Measurements from ENCODE around the gene ZNF84.

The ZNF84 gene

GRCh38 chr12:133037207-133038005, at the start of gene ZNF84:
Gene ZNF84 (plus strand): TSS chr12:133037509. CDS start chr12:133041468, 3,959 bp downstream.
- peak; percentile 92 to 96 for DNase-seq (ENCODE audit: low read depth in 2 of 2, low spot score in 1 of 2)

DNA sequence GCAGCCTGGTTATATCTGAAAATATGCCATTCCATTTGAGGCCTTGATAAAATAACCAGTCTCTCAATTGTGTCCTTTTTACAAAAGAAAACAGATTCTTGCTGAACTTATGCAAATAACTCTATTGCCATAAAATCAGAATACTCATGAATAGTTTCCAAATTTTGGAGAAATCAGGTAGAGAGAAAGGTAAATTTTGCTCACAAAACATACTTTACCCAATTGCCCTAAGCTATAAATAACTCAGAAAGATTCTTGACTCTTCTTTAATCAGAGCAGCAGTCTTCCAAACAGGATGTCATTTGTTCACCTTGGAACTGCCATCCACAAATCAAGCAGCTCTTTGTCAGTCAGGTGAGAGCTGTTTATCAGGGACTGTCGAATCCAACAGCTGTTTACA, 38.6 kb upstream of the ZNF84 start:
- DNase-seq (ENCODE audit: low read depth in 2 of 2, low spot score in 1 of 2), result no peak

- no peak for DNase-seq (ENCODE audit: low read depth in 2 of 2, low spot score in 1 of 2)
Observed at GRCh38 chr12:133010657-133011297, 26.5 kb upstream of the ZNF84 start.

DNA sequence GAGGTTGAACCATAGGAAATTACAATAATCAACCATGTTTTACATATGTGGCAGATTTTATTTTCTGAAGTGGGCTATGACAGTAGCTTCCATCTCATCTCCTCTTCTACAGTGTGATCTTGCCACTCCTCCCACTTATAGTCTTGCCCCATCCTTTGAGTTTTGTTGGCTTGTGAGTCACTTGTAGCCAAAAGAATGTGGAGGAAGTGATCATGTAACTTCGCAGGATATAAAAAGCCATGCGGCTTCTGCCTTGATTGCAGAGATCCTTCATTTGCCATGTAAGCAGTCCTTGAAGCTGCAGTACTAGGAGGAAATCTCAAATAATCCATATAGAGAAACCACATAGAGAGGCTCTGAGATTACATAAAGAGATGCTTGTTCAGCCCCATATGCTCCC, 13.7 kb upstream of the ZNF84 start:
- no peak for DNase-seq (ENCODE audit: low read depth in 2 of 2, low spot score in 1 of 2)

DNA sequence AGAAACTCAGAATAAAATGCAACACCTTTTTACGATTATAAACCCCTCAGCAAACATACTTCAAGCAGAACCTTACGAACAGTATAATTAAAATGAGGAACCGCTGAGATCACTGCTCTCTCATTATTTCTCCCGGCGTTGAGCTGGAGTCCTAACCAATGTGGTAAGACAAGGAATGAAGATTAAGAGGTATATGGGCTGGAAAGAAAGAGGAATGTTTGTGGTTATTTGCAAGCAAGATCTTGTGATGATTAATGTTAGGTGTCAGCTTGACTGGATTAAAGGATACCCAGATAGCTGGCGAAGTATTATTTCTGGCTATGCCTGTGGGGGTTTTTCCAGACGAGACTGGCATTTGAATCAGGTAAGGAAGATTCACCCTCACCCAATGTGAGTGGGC, 10.3 kb upstream of the ZNF84 start:
- no peak for DNase-seq (ENCODE audit: low read depth in 2 of 2, low spot score in 1 of 2)

DNA sequence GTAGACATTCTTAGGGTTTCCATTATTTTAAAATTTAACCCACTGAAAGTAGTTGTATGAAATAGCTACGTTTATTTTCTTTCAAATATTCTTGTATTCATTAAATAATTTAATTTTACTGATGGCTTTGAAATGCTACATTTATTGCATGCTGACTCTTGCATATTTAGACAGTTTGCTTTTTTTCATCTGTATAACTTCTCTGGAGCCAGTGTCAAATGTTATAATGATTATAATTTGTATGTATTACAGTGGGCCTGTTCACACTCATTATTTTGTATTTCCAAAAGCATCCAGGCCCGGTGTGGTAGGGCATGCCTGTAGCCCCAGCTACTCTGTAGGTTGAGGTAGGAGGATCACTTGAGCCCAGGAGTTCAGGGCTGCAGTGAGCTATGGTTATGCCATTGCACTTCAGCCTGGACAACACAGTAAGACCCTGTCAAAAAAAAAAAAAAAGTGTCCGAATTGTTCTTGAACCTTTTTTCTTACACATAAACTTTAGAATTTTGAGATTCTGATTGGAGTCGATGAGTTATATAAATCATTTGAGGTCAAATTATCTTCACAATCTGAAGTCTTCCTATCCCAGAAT, 905 bp downstream of the ZNF84 start:
- no peak for DNase-seq (ENCODE audit: low read depth in 2 of 2, low spot score in 1 of 2)

- DNase-seq (ENCODE audit: low read depth in 2 of 2, low spot score in 1 of 2), result no peak
Observed at GRCh38 chr12:133046698-133047097, 9.4 kb downstream of the ZNF84 start.

DNA sequence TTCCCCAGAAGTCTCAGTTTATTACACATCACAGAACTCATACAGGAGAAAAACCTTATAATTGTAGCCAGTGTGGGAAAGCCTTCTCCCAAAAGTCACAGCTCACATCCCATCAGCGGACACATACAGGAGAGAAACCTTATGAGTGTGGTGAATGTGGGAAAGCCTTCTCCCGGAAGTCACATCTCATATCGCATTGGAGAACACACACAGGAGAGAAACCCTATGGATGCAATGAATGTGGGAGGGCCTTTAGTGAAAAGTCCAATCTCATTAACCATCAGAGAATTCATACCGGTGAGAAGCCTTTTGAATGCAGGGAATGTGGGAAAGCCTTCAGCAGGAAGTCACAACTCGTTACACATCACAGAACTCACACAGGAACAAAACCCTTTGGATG, 20.1 kb downstream of the ZNF84 start:
- no peak for DNase-seq (ENCODE audit: low read depth in 2 of 2, low spot score in 1 of 2)

DNA sequence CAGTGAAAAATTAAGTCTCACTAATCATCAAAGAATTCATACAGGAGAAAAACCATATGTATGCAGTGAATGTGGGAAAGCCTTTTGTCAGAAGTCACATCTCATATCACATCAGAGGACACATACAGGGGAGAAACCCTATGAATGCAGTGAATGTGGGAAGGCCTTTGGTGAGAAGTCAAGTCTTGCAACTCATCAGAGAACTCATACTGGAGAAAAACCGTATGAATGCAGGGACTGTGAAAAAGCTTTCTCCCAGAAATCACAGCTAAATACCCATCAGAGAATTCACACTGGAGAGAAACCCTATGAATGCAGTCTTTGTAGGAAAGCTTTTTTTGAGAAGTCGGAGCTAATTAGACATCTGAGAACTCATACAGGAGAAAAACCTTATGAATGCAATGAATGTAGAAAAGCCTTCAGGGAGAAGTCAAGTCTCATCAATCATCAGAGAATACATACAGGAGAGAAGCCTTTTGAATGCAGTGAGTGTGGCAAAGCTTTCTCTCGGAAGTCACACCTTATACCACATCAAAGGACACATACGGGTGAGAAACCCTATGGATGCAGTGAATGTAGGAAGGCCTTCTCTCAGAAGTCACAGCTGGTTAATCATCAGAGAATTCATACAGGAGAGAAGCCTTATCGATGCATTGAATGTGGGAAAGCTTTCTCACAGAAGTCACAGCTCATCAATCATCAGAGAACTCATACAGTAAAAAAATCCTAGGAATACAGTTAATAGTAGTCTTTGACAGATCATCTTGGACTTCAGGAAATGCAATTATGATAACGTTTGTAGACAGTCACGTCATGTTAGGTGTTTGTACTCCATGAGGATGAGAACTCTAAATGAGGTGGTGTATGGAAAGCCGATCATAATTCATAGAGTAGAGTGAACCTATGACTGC, 21.1 kb downstream of the ZNF84 start:
- no peak for DNase-seq (ENCODE audit: low read depth in 2 of 2, low spot score in 1 of 2)

GRCh38 chr12:133061954-133062353, 24.6 kb downstream of the ZNF84 start:
- DNase-seq (ENCODE audit: low read depth in 2 of 2, low spot score in 1 of 2), result no peak

- DNase-seq (ENCODE audit: low read depth in 2 of 2, low spot score in 1 of 2), result no peak
Observed at GRCh38 chr12:133063556-133063955, 26.2 kb downstream of the ZNF84 start.

DNA sequence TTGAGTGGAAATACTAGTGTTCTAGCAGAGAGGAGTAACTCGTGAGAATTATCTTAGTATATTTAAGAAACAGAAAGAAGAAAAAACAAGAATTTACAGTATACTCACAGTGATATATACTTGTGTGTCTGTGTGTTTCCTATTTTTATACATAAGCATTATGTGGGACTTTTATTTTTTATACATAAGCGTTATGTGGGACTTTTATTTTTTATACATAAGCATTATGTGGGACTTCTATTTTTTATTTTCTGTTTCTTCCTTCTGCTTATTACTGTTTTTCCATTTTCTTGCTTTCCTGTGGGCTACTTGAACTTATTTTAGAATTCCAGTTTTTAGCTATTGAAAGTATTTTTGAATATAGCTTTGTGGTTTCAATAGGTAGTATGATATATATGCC, 36.5 kb downstream of the ZNF84 start:
- no peak for DNase-seq (ENCODE audit: low read depth in 2 of 2, low spot score in 1 of 2)

DNA sequence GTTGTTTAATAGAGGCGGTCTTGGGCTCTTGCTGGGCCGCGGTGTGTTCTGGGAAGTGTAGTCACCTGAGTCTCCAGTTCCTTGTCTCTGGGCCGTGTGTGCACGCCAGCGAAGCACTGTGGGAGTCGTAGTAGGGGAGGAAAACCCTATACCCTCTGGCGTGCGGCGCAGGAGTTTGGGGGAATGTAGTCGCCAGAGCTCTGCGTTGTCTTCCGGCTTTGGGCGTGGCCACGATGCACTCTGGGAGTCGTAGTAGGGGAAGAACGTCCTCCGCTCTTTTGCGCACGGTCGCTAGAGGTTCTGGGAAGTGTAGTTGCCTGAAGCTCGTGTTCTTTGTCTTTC, 42.7 kb downstream of the ZNF84 start:
- DNase-seq (ENCODE audit: low read depth in 2 of 2, low spot score in 1 of 2), result peak; percentile 93 to 95

- DNase-seq (ENCODE audit: low read depth in 2 of 2, low spot score in 1 of 2), result peak; percentile 86 to 90
Observed at GRCh38 chr12:133080368-133081158, 43.3 kb downstream of the ZNF84 start, which contains the start of gene ZNF140. Gene ZNF140 (plus strand): TSS chr12:133080923. CDS start chr12:133081321, 398 bp downstream.

GRCh38 chr12:133081159-133081780, 44.0 kb downstream of the ZNF84 start:
- DNase-seq (ENCODE audit: low read depth in 2 of 2, low spot score in 1 of 2), result no peak

DNA sequence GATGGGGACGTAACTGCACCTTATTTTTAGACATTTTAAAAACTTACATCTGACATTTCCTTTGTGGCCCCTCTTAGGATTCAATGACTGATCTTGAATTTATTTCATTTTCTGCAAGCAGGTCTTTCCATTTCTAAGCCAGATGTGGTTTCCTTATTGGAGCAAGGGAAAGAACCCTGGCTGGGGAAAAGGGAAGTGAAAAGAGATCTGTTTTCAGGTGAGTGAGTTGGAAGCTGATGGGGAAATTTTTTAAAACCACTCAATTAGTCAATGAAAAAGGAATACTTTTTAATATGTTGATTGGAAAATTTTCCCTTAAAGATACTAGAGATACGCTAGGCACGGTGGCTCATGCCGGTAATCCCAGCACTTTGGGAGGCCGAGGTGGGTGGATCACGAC, 46.0 kb downstream of the ZNF84 start:
- DNase-seq (ENCODE audit: low read depth in 2 of 2, low spot score in 1 of 2), result no peak

DNA sequence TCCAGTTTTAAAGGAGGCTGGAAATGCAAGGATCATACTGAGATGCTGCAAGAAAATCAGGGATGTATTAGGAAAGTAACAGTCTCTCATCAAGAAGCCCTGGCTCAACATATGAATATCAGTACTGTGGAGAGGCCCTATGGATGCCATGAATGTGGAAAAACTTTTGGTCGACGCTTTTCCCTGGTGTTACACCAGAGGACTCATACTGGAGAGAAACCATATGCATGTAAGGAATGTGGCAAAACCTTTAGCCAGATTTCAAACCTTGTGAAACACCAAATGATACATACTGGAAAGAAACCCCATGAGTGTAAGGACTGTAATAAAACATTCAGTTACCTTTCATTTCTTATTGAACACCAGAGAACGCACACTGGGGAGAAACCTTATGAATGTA, 68.3 kb downstream of the ZNF84 start:
- DNase-seq (ENCODE audit: low read depth in 2 of 2, low spot score in 1 of 2), result no peak

DNA sequence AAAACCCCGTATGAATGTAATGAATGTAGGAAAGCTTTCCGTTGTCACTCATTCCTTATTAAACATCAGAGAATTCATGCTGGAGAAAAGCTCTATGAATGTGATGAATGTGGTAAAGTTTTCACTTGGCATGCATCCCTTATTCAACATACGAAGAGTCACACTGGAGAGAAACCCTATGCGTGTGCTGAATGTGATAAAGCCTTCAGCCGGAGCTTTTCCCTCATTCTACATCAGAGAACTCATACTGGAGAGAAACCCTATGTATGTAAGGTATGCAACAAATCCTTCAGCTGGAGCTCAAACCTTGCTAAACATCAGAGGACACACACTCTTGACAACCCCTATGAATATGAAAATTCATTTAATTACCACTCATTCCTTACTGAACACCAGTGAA, 68.9 kb downstream of the ZNF84 start:
- DNase-seq (ENCODE audit: low read depth in 2 of 2, low spot score in 1 of 2), result no peak

DNA sequence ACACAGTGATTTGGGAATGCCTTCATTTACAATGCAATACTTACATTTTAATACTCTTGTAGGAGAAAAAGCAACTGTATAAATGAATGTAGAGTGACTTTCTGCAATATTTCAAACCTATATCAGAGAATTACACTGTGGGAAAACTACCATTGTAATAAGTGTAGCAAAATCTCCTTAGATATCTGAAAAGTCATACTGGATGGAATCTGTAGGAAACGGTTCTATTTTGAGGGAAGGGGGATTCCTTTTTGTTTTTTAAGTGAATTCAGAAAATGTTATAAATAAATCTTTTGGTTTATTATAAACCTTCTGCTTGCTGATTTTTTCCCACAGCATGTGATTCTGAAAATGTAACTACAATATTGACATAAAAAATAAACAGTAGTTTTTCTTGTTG, 69.8 kb downstream of the ZNF84 start:
- no peak for DNase-seq (ENCODE audit: low read depth in 2 of 2, low spot score in 1 of 2)

DNA sequence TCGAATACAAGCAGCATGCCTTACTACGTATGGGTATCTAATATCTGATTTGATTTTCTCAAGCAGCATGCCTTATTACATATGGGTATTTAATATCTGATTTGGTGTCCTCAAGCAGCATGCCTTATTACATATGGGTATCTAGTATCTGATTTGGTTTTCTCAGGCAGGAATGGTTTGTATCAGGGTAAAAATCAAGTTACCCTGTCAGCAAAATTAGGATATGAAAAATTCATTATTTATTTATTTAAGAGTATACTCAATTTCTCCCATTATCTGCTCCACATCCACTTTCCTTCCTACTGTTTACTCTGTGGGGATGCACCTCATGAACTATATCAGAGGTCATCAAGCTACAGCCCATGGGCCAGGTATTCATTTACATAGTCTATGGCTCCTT, 70.8 kb downstream of the ZNF84 start:
- no peak for DNase-seq (ENCODE audit: low read depth in 2 of 2, low spot score in 1 of 2)

Measured in stimulated activated CD8-positive, alpha-beta memory T cell treated with anti-CD3 and anti-CD28 coated beads, Interleukin-4, amount 100 ng/mL, for 4 hours (primary cell).